ENCODE data around the gene SPATA7. TPM values are rescaled to one million over a fixed set of nuclear protein-coding genes. Genes with fewer than 3 reads are reported as not detected.
A peak's percentile ranks its signal among the peaks of the same experiment; 100 is the strongest.

Gene SPATA7
- total RNA-seq, 1 donor from 2014 or later = 32.7 TPM

- Mint-ChIP-seq H3K9me3 (ENCODE audit: low read depth) (no peaks in the 10 kb centered on the region), H3K27ac (peak overlapping the region; percentile 98)
These were observed 868 bp downstream of the SPATA7 start for GRCh38 chr14:88386256-88386794.

GRCh38 chr14:88388741-88389282, 3.4 kb downstream of the SPATA7 start:
- H3K4me1 Mint-ChIP-seq (ENCODE audit: low read depth) = peaks cover 36% of the 10 kb centered on the region

More at GRCh38 chr14:88386256-88386794, 868 bp downstream of the SPATA7 start:
- H3K4me3 Mint-ChIP-seq (ENCODE audit: low read depth) = peak overlapping the region; percentile 95
- TF ChIP-seq, protein P1, sequence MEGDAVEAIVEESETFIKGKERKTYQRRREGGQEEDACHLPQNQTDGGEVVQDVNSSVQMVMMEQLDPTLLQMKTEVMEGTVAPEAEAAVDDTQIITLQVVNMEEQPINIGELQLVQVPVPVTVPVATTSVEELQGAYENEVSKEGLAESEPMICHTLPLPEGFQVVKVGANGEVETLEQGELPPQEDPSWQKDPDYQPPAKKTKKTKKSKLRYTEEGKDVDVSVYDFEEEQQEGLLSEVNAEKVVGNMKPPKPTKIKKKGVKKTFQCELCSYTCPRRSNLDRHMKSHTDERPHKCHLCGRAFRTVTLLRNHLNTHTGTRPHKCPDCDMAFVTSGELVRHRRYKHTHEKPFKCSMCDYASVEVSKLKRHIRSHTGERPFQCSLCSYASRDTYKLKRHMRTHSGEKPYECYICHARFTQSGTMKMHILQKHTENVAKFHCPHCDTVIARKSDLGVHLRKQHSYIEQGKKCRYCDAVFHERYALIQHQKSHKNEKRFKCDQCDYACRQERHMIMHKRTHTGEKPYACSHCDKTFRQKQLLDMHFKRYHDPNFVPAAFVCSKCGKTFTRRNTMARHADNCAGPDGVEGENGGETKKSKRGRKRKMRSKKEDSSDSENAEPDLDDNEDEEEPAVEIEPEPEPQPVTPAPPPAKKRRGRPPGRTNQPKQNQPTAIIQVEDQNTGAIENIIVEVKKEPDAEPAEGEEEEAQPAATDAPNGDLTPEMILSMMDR (IDR thresholded peaks at IDR 0.05; ENCODE audit: unreplicated experiment) = no peak
- H3K4me1 Mint-ChIP-seq (ENCODE audit: low read depth) = peaks cover 36% of the 10 kb centered on the region
- peaks cover 1% of the 10 kb centered on the region for H3K36me3 Mint-ChIP-seq (ENCODE audit: insufficient read depth)
- no peak for DNase-seq (ENCODE audit: low spot score, unreplicated experiment)
- H3K27me3 Mint-ChIP-seq = no peaks in the 10 kb centered on the region

GRCh38 chr14:88392609-88393008, 7.2 kb downstream of the SPATA7 start:
- Mint-ChIP-seq H3K9me3 (ENCODE audit: low read depth) (no peaks in the 10 kb centered on the region), H3K4me1 (ENCODE audit: low read depth) (peaks cover 19% of the 10 kb centered on the region), H3K27me3 (no peaks in the 10 kb centered on the region), H3K4me3 (ENCODE audit: low read depth) (no peak overlapping the region), H3K36me3 (ENCODE audit: insufficient read depth) (peaks cover 28% of the 10 kb centered on the region), H3K27ac (no peak overlapping the region)
- TF ChIP-seq, protein P1 (IDR thresholded peaks at IDR 0.05; ENCODE audit: unreplicated experiment) = no peak
- DNase-seq (ENCODE audit: low spot score, unreplicated experiment) = no peak

More at GRCh38 chr14:88388741-88389282, 3.4 kb downstream of the SPATA7 start:
- peak overlapping the region; percentile 92 for H3K27ac Mint-ChIP-seq
- no peaks in the 10 kb centered on the region for H3K27me3 Mint-ChIP-seq
- peaks cover 6% of the 10 kb centered on the region for H3K36me3 Mint-ChIP-seq (ENCODE audit: insufficient read depth)
- DNase-seq (ENCODE audit: low spot score, unreplicated experiment) = no peak
- TF ChIP-seq, protein P1 (IDR thresholded peaks at IDR 0.05; ENCODE audit: unreplicated experiment) = no peak
- H3K9me3 Mint-ChIP-seq (ENCODE audit: low read depth) = no peaks in the 10 kb centered on the region
- H3K4me3 Mint-ChIP-seq (ENCODE audit: low read depth) = no peak overlapping the region

- Mint-ChIP-seq H3K27me3 (no peaks in the 10 kb centered on the region), H3K36me3 (ENCODE audit: insufficient read depth) (peaks cover 88% of the 10 kb centered on the region), H3K4me3 (ENCODE audit: low read depth) (no peak overlapping the region), H3K4me1 (ENCODE audit: low read depth) (no peaks in the 10 kb centered on the region), H3K9me3 (ENCODE audit: low read depth) (peaks cover 60% of the 10 kb centered on the region), H3K27ac (no peak overlapping the region)
- no peak for DNase-seq (ENCODE audit: low spot score, unreplicated experiment)
- TF ChIP-seq, protein P1 (IDR thresholded peaks at IDR 0.05; ENCODE audit: unreplicated experiment) = no peak
These were observed 25.6 kb downstream of the SPATA7 start for GRCh38 chr14:88411039-88411438.

DNA sequence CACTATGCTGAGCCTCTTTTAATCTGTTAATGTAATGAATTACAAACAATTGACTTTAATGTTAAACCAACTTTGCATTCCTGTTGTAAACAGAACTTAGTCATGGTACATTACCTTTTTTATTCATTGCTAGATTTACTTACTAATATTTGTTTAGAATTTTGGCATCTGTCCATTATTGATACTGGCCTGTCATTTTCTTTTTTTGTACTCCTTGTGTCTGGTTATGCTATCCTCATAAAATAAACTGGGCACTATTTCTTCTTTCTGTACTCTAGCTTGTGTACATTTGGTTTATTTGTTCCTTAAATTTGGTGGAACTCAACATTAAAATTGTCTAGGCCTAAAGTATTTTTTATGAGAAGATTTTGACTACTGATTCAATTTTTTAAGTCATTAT, 32.1 kb downstream of the SPATA7 start:
- no peaks in the 10 kb centered on the region for H3K27me3 Mint-ChIP-seq
- H3K36me3 Mint-ChIP-seq (ENCODE audit: insufficient read depth) = peaks cover 68% of the 10 kb centered on the region
- TF ChIP-seq, protein P1 (IDR thresholded peaks at IDR 0.05; ENCODE audit: unreplicated experiment) = no peak
- no peak overlapping the region for H3K27ac Mint-ChIP-seq
- no peak for DNase-seq (ENCODE audit: low spot score, unreplicated experiment)
- H3K4me3 Mint-ChIP-seq (ENCODE audit: low read depth) = no peak overlapping the region
- H3K4me1 Mint-ChIP-seq (ENCODE audit: low read depth) = peaks cover 4% of the 10 kb centered on the region
- peaks cover 39% of the 10 kb centered on the region for H3K9me3 Mint-ChIP-seq (ENCODE audit: low read depth)

Data from progenitor cell of endocrine pancreas (in vitro differentiated cells).